ENCODE data around the gene OR1C1.
"Not testable (repeated sequence)": the region's sequence is repeated elsewhere in the genome, so short reads cannot be mapped to it uniquely, and the experiment has no call there.

Gene OR1C1, protein sequence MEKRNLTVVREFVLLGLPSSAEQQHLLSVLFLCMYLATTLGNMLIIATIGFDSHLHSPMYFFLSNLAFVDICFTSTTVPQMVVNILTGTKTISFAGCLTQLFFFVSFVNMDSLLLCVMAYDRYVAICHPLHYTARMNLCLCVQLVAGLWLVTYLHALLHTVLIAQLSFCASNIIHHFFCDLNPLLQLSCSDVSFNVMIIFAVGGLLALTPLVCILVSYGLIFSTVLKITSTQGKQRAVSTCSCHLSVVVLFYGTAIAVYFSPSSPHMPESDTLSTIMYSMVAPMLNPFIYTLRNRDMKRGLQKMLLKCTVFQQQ

DNA sequence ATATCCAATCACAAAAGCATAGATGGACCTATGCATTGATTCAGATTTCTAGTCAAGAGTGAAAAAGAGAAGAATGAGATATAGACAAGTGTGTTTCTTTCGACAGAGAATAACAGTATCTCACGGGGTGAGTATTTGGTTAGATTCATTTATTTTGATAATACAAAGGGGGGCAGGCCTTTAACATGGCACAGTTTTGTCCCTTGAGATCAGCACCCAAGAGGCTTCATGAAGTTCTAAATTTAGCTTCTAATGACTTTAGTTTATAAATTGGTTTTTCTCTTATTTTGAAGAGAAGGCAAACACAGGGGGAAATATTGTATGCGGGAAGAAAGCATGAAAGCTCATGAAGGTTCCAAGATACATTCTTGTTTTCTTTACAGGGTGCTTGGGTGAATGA, at the start of gene OR1C1:
Gene OR1C1, minus strand, starts transcription at position 101 of the 400 bp plus-strand sequence. CDS start 2,150 bp downstream, outside the sequence.
- DNase-seq, result no peak

- no peak for DNase-seq
Measured at GRCh38 chr1:247797518-247797917, 37.2 kb upstream of the OR1C1 start.

DNA sequence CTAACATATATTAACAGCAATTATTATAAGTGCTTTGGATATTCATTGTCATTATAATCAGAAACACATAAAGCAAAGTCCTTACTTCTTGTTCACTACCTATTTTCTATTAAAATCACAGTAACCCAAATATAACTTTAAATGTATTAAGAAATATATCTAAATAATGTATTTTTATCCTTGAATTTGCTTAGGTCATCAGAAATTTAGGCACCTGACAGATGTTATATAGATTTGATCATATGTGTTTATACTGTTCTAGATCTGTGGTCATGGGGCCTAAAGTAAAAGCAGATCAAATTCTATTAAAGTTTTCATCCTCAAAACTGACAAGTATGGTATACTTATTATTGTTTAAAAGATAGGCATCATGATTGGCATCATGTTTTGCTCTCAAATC, 9.2 kb upstream of the OR1C1 start:
- DNase-seq, result no peak

GRCh38 chr1:247754311-247754710, 6.0 kb downstream of the OR1C1 start:
- not testable (repeated sequence) for DNase-seq

DNA sequence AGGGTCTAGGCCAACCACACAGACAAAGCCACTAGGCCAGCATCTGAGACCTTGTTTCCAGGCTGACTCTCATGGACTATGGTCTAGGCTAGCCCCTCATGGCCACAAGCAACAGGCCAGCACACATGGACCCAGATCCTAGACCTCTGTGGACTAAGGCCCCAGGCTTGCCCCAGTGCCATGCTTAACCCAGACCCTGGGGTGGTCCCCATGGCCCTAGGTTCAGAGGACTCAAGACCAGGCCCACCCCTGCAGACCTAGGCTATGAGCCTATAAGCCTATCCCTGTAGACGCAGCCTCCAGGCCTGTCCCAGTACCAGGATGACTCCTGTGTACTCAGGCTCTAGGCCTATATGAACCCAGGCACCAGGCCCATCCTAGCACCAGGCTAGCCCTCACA, 10.5 kb downstream of the OR1C1 start:
- no peak for DNase-seq

GRCh38 chr1:247748041-247748440, 12.3 kb downstream of the OR1C1 start, which contains the start of gene OR14A2:
OR14A2 (minus strand) TSS chr1:247748141.
- no peak for DNase-seq

DNA sequence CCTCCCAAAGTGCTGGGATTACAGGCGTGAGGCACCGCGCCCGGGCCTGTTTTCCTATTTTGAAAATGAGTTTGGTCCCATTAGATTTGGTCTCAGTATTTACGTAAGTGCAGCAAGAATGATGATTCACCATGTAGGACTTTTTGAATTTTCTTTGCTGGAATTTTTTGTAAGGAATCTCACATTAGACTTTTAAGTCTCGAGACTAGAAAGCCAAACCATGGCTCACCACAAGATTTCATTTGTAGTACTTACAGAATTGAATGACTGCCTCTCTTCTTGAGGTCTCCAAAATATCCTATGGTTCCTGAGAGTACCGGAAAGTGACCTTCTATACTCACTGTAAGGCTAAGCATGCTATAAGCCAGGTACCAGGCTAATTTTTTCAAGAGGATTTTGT, 12.7 kb downstream of the OR1C1 start:
- no peak for DNase-seq

GRCh38 chr1:247746391-247746935, 13.9 kb downstream of the OR1C1 start:
- no peak for DNase-seq

DNA sequence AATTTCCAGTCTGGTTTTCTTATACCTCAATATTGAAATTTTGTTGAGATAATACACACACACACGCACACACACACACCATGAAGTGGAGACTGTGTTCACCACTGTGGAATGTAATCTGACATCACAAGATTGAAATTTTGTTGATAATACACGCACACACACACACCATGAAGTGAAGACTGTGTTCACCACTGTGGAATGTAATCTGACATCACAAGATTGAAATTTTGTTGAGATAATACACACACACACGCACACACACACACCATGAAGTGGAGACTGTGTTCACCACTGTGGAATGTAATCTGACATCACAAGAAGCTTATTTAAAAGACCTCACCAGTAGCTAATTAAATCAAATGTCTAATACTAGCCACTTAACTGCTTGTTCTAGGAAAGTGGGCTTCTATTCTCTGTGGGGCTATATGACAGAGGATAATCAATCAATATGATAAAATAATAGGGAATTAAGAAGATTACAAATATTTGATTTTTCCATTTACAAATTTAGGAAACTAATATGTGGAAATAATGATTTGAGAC, 18.1 kb downstream of the OR1C1 start:
- not testable (repeated sequence) for DNase-seq

DNA sequence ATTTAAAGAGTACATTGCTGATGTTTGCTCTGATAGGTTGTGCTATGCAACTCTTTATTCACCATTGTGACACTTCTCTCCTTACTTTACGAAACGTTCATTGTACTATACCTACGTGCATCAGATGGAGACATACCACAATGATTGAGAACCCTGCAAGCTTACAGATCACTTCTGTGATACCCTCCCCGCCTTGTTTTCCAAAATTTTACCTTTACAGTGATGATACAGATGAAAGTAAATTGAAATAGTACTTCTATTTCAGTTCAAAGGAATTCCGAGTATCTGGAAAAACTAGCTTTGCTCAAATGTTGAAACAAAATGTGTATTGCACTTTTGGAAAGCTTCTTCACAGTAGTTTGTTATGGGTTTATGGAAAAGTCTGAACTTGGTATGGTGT, 18.6 kb downstream of the OR1C1 start:
- DNase-seq, result no peak

DNA sequence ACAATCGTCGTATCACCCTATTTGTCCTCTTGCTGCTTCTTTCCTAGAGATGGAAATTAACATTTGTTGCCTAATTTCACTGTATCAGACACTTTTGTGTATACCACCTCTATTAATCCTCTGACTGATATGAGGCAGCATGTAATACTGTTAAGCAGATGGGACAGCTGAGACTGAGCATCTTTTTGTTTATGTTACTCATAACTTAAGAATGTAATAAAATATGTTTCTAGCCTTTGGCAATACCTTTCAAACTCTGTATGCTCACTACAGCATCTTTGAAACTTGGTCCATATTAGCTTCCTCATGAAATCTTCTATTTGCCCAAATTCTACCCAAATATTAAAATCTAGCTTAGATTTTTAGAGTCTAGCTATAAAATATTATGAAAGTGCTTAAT, 19.6 kb downstream of the OR1C1 start:
- no peak for DNase-seq

- no peak for DNase-seq
Measured at GRCh38 chr1:247738315-247738714, 22.0 kb downstream of the OR1C1 start, which contains the start of gene OR14K1. OR14K1 (plus strand) TSS chr1:247738615; CDS start chr1:247738615, 0 bp downstream.

GRCh38 chr1:247721222-247721621, 39.1 kb downstream of the OR1C1 start:
- no peak for DNase-seq

DNA sequence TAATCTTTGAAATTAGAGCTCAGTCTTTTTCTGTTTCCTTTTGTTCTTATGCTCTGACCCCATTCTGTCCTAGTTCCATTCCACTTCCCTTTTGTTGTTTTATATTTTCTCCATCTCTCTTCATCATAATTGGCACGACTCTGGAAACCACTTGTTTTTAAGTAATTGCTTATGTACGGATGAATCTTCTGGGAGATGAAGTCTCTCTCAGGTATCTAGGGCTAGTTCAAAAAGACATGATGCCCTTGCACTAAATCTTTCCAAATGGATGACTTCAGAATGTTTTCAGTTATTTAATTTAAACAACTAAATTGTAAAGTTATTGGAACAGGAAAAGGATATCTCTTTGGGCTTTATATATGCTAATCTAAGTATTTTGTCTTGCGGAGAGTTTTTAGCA, 43.8 kb downstream of the OR1C1 start, which contains the start of gene OR6F1:
Gene OR6F1, minus strand, starts transcription at position 101 of the 400 bp plus-strand sequence. CDS start 3,891 bp downstream, outside the sequence.
- no peak for DNase-seq

- no peak for DNase-seq
Measured at GRCh38 chr1:247713753-247714152, 46.6 kb downstream of the OR1C1 start.

DNA sequence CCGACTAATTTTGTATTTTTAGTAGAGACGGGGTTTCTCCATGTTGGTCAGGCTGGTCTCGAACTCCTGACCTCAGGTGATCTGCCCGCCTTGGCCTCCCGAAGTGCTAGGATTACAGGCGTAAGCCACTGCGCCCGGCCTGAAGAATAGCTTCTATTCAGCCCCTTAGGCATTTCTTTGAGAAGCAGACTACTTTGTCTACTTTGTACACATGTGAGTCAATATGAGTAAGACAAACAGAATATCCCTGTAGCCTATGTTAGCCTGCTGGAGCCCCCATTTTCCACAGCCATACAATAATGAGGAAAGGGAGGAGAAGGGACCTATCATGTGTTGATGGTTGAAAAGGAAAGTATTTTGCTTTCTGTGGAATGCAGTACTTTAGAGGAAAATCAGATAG, 49.7 kb downstream of the OR1C1 start:
- DNase-seq, result not testable (repeated sequence)
